SKM-1 (cell line): ENCODE measurements around the gene COMT.
"Not testable (repeated sequence)": the region's sequence is repeated elsewhere in the genome, so short reads cannot be mapped to it uniquely, and the experiment has no call there.

ENCODE experiments used
- DNase-seq: peaks from one replicate; lab custom pipeline; 2025; ENCODE audit not compliant: unreplicated experiment; lab: John Stamatoyannopoulos, UW

The COMT gene

GRCh38 chr22:19907902-19908301, 33.7 kb upstream of the COMT start:
- not testable (repeated sequence) for DNase-seq

GRCh38 chr22:19909350-19910179, 32.0 kb upstream of the COMT start:
- DNase-seq = peak; percentile 79

DNA sequence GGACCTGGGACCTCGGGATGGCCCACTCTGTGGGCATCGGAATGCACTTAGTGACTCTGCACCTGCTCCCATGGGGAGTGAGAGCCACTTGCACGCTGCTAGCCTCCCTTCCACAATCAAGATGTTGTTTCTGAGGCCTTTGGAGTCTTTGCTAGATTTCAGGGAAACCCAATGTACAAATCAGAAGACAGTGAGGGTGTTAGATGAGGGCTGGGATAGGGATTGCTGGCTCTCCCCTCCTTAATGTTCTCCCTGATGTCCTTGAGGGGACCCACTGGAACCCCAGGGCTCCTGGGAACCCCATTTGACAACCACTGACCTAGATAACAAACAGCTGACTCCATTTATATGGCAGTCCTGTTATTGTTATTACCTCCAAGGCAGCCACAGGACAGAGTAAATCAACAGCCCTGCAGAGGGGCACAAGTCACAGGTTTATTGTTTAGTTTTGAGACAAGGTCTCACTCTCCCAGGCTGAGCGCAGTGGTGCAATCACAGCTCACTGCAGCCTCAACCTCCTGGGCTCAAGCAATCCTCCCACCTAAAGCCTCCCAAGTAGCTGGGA, 31.3 kb upstream of the COMT start:
- no peak for DNase-seq

DNA sequence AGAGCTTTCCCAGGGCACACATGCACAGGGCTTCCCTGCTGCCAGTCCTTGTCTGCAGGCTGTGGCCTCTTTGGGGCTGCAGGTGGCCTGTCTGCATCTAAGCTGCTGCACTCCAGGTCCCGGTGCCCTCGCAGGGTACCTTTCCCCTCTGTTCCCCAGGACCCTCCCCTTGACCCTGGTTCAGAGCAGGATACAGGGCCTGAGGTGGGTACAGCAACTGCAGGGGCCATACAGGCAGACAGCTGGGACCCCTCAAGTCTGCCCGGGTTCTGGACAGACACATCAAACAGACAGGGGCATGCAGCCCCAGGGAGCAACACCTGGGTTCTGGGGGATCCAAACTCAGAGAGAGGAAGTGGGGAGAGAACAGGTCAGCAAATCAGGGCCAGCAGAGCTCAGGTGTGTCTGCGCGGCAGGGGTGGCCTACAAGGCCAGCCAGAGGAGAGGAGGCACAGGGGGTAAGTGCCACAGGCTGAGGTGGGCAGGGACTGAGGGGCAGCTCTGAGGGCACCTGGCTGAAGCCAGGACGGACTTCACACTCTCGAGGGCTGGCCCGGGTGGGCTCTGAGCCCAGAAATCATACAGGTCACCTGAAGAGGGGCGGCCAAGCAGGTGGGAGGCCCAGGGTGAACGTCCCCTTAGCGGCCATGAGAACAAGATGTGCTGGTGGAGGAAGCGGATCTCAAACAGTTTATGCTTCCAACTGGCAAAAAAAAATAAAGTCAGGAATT, 29.9 kb upstream of the COMT start:
- DNase-seq = no peak

- no peak for DNase-seq
Measured at GRCh38 chr22:19912271-19912999, 29.1 kb upstream of the COMT start.

DNA sequence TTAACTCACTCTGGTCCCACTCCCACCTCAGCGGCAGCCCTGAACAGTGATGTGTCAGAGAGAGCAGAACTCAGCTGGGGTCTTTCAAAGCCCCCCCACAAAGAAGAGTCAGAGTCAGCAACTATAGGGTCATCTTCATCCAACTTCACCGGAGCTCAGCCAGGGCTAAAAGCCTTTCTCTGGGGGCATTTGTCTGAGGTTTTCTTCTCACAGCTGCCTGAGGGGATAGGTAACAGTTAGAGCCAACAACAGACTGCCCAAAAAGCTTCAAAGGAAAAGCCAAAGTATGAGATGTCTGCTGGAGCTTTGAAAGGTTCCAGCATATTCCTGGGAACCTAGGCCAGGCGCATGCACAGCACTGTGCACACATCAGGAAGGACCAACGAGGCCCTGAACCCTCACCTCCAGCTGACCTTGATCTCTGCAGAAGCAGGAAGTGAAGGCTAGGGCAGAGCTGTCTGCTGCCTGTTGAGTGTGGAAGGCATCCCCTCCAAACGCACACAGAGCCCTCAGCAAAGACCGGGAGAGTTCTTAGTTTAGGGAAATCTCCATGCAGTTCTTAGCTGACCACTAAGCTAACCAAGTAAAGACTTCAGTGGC, 28.1 kb upstream of the COMT start:
- DNase-seq = no peak

DNA sequence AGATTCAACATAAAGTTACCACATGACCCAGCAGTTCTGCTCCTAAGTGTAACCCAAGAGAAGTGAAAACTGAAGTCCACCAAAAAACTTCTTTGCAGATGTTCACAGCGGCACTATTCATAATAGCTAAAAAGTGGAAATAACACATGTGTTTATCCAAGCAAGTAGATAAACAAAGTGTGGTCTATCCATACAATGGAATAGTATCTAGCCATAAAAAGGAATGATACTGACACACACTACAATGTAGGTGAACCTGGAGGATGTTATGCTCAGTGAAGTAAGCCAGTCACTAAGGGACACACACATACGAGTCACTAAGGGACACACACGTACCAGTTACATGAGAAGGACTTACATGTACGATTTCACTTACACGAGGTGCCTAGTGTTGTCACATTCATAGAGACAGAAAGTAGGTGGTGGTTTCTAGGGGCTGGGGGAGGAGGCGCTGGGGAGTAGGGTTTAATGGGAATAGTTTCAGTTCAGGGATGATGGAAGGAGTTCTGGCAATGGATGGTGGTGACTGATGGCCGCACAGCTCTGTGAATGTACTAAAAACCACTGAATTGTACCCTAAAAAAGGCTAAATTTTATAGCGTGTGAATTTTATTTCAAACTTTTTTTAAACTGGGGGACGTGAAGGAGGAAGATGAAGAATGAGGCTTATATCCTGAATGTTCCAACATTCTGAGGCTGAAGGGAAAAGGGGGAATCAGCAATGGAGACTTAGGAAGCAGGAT, 27.2 kb upstream of the COMT start:
- no peak for DNase-seq

GRCh38 chr22:19915287-19915954, 26.2 kb upstream of the COMT start:
- no peak for DNase-seq

GRCh38 chr22:19916006-19916405, 25.6 kb upstream of the COMT start:
- no peak for DNase-seq

- DNase-seq = no peak
Measured at GRCh38 chr22:19916941-19917340, 24.6 kb upstream of the COMT start.

DNA sequence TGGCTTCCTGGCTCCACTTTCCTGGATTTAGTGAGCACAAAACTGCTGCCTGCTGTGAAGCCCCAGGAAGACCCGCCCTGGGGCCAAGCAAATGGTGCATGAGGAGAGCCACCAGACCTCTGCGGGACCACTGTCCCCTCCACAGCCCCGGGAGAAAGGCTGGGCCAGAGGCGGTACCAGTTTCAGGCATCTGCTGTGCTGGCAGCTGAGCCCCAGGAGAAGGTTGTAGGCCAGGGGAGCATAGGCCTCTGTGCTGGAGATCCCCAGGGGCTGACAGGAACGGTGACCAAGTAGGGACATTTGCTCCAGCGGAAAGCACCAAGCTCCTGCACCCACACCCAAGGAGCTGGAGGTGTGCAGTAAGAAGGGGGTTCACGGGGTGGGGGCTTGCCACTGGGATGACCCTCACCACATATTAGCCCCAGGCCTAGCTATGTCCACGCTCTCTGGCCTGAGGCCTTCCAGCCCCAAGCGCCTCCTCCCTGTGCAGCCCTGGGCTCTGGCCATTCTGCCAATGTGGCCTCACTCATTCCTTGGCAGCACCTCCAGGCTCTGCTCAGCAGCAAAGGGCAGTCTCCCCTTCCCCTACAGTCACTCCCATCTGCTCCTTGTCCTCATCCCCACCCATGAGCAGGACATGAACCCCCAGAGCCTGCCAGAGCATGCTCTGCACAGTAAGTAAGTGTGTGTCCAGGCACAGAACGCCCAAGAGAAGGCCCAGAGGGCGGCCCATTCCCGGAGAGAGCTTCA, 24.0 kb upstream of the COMT start:
- DNase-seq = no peak

DNA sequence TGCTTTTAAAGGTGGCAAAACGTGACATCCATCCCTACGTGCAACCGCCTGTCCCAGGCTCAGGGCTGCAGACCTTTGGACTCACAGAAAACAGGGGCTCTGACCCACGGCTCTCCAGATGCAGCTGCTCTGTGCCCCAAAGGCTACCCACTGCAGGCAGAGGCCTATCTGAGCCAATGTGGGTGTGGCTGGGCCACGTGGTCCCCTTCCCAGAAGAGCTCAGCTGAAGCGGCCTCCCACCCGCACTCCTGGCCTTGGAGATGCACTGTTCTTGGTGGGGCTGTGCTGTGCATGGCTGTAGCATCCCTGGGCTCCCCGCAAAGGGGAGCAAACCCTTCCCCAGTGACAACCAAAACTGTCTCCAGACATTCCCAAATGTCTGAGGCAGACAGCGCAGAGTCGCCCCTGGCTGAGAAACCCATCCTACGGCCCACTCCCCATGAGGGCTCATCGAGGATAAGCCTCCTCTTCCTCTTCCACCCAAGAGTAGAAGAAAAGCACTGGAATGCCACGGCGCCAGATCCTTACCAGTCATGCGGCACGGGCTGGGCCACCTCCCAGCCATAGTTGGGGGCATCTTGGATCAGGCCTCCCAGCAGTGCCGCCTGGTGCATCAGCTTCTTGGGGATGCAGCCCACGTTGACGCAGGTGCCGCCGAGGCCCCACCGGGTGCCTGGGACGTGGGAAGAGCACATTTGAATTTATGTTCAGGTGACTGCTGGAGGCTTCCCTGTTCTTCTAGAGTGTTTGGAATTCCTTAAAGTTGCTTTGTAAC, 23.1 kb upstream of the COMT start:
- DNase-seq = no peak

DNA sequence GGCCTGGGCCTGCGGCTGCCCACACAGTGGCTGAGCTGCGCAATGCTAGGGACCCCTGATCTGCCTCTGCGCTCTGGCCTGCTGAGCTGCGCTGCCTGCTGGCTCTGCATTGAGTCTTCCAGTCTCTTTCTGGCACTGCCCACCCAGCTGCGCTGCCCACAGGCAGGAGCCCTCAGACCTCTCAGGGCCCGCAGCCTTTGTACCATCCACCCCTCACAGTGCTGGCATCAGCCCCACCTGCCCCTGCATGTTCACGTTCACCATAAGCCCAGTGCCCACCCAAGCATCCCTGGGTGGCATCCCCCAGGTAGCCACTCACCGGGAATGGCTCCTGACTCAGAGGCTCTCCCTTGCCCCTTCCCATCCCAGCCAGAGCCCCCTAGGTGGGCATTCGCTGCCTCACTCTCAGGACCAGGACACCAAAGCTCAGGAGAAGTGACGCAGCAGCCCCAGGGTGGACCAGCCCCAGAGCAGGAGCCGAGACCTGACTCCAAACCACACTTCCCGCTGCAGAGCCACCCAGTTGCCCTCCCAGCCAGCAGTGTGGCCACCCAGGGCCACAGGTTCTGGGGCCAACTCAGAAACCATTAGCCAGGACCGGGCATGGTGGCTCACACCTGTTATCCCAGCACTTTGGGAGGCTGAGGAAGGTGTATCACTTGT, 21.7 kb upstream of the COMT start:
- no peak for DNase-seq

DNA sequence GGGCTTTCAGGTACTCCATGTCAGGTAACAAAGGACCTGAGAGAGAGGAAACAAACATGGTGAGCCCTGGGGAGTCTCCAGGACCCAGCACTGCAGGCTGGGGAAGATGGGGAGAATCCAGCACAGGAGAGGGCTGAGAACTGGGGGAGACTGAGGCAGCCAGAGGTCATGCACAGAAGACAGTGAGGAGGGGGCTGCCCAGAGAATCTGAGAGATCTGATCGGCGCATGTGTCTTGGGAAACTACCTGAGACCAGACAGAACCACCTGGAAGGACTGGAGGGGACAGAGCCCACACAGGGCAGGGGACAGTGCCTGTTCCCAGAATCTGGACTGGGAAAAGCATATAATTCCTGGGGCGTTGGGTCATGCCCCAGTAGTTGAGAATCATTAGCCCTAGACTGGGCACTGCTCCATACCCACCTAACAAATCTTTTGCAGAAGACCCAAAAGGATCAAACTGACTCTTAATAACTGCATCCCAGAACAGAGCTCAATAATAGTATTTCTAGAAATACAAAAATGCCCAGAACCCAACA, 20.0 kb upstream of the COMT start:
- DNase-seq = no peak

- no peak for DNase-seq
Measured at GRCh38 chr22:19923914-19924513, 17.6 kb upstream of the COMT start.

DNA sequence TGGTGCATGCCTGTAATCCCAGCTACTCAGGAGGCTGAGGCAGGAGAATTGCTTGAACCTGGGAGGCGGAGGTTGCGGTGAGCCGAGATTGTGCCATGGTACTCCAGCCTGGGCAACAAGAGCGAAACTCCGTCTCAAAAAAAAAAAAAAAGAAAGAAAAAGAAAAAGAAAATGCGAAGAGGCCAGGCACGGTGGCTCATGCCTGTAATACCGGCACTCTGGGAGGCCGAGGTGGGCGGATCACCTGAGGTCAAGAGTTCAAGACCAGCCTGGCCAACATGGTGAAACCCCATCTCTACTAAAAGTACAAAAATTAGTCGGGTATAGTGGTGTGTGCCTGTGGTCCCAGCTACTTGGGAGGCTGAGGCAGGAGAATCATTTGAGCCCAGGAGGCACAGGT, 15.5 kb upstream of the COMT start:
- not testable (repeated sequence) for DNase-seq

DNA sequence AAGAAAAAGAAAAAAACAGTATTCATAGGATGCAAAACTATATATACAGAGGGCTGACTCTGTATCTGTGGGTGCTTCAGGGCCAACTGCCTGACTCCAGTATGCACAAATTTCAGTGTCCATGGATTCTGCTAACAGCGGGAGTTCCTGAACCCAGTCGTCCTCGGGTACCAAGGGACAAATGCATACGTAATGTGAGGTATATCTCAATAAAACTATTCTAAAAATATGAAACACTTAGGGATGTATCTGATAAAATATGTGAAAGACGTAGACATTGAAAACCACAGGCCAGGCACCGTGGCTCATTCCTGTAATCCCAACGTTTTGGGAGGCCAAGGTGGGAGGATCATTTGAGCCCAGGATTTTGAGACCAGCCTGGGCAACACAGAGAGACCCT, 13.9 kb upstream of the COMT start:
- no peak for DNase-seq
